ENCODE measurements around the gene PRM3. TPM values are rescaled to one million over a fixed set of nuclear protein-coding genes. Genes with fewer than 3 reads are reported as not detected.
A peak's percentile ranks its signal among the peaks of the same experiment; 100 is the strongest.
"Not testable (repeated sequence)": the region's sequence is repeated elsewhere in the genome, so short reads cannot be mapped to it uniquely, and the experiment has no call there.

Gene PRM3
- total RNA-seq, 1 donor from 2014 or later, result not detected

GRCh38 chr16:11301645-11302501 lies 28.4 kb upstream of the PRM3 start:
- TF ChIP-seq, protein P1, sequence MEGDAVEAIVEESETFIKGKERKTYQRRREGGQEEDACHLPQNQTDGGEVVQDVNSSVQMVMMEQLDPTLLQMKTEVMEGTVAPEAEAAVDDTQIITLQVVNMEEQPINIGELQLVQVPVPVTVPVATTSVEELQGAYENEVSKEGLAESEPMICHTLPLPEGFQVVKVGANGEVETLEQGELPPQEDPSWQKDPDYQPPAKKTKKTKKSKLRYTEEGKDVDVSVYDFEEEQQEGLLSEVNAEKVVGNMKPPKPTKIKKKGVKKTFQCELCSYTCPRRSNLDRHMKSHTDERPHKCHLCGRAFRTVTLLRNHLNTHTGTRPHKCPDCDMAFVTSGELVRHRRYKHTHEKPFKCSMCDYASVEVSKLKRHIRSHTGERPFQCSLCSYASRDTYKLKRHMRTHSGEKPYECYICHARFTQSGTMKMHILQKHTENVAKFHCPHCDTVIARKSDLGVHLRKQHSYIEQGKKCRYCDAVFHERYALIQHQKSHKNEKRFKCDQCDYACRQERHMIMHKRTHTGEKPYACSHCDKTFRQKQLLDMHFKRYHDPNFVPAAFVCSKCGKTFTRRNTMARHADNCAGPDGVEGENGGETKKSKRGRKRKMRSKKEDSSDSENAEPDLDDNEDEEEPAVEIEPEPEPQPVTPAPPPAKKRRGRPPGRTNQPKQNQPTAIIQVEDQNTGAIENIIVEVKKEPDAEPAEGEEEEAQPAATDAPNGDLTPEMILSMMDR (IDR thresholded peaks at IDR 0.05), result no peak
- intact Hi-C loops (cut with DNase I), result no loop called here
- no peak for DNase-seq (ENCODE audit: low spot score in 2 of 2)

GRCh38 chr16:11300560-11300892 lies 27.1 kb upstream of the PRM3 start:
- H3K27me3 ChIP-seq, result no peaks in the 10 kb centered on the region
- TF ChIP-seq, protein P1 (IDR thresholded peaks at IDR 0.05), result no peak
- H3K4me1 ChIP-seq, result peaks cover 0 to 11% of the 10 kb centered on the region in 2 donors
- no peak overlapping the region for H3K4me3 ChIP-seq
- no peaks in the 10 kb centered on the region for H3K36me3 ChIP-seq
- H3K27ac ChIP-seq, result no peak overlapping the region
- intact Hi-C loops (cut with DNase I), result no loop called here
- H3K9me3 ChIP-seq, result no peaks in the 10 kb centered on the region
- no peak for DNase-seq (ENCODE audit: low spot score in 2 of 2)

More at GRCh38 chr16:11301645-11302501, 28.4 kb upstream of the PRM3 start:
- Histone ChIP-seq H3K27me3 (no peaks in the 10 kb centered on the region), H3K36me3 (no peaks in the 10 kb centered on the region), H3K9me3 (no peaks in the 10 kb centered on the region), H3K4me3 (no peak overlapping the region), H3K27ac (no peak overlapping the region), H3K4me1 (peaks cover 0 to 11% of the 10 kb centered on the region in 2 donors)

GRCh38 chr16:11299865-11300559 lies 26.6 kb upstream of the PRM3 start:
- no peaks in the 10 kb centered on the region for H3K36me3 ChIP-seq
- no peak for DNase-seq (ENCODE audit: low spot score in 2 of 2)
- no peak overlapping the region for H3K4me3 ChIP-seq
- no peaks in the 10 kb centered on the region for H3K27me3 ChIP-seq
- H3K4me1 ChIP-seq, result peaks cover 0 to 11% of the 10 kb centered on the region in 2 donors
- TF ChIP-seq, protein P1 (IDR thresholded peaks at IDR 0.05), result no peak
- intact Hi-C loops (cut with DNase I), result no loop called here
- no peak overlapping the region for H3K27ac ChIP-seq
- no peaks in the 10 kb centered on the region for H3K9me3 ChIP-seq

DNA sequence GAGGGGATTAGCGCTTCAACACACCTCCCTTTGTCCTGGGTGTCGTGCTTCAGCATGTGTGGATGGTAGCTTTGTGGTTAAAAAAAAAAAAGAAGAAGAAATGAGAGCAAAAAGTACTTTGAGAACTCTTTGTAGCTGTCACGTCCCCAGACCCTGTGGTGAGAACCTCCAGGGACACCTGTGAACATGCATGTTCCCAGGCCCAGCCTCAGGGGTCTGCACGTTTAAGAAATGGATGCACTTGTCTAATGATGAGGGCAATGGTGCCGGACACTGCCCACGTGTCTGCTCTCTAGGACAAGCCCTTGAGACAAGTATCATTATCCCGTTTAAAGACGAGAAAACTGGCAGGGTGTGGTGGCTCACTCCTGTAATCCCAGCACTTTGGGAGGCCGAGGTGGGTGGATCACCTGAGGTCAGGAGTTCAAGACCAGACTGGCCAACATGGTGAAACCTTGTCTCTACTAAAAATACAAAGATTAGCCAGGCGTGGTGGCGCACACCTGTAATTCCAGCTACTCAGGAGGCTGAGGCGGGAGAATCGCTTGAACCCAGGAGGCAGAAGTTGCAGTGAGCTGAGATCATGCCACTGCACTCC lies 25.6 kb upstream of the PRM3 start:
- H3K9me3 ChIP-seq; DNase-seq (ENCODE audit: low spot score in 2 of 2); H3K27me3 ChIP-seq; H3K27ac ChIP-seq; H3K4me3 ChIP-seq; intact Hi-C loops (cut with DNase I); H3K36me3 ChIP-seq: not testable (repeated sequence)
- H3K4me1 ChIP-seq, result peaks cover 0 to 11% of the 10 kb centered on the region in 2 donors

DNA sequence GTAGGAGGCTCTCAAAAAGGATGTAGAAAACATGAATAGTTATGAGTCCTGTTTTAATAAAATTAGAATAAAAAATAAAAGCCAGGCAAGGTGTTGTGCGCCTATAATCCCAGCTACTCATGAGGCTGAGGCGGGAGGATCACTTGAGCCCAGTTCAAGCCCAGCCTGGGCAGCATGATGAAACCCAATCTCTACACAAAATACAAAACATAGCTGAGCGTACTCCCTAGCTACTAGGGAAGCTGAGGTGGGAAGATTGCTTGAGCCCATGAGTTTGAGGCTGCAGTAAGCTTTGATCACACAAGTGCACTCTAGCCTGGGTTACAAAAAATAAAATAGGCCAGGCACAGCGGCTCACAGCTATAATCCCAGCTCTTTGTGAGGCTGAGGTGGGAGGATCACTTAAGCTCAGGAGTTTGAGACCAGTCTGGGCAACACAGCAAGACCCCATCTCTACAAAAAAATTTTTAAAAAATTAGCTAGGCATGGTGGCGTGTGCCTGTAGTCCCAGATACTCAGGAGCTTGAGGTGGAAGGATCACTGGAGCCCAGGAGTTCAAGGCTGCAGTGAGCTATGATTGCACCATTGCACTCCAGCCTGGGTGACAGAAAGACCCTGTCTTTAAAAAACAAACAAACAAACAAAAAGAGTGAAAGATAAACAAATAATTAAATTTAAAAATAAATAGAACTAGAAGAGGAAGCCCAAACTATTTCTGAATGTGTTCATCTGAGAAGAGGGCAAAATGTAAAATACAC lies 24.9 kb upstream of the PRM3 start:
- H3K27ac ChIP-seq, result peak overlapping the region in 1 of 2 donors; percentile 26
- intact Hi-C loops (cut with DNase I), result no loop called here
- no peak for DNase-seq (ENCODE audit: low spot score in 2 of 2)

More for the DNA sequence above, 24.9 kb upstream of the PRM3 start:
- H3K4me3 ChIP-seq, result peak overlapping the region; percentile 42 to 45
- no peaks in the 10 kb centered on the region for H3K27me3 ChIP-seq
- no peaks in the 10 kb centered on the region for H3K9me3 ChIP-seq
- TF ChIP-seq, protein P1 (IDR thresholded peaks at IDR 0.05), result no peak
- H3K36me3 ChIP-seq, result no peaks in the 10 kb centered on the region
- peaks cover 0 to 11% of the 10 kb centered on the region in 2 donors for H3K4me1 ChIP-seq

Measured in ascending aorta (tissue), 2 donors.